GM12891 (cell line): Measurements from ENCODE around the gene TRAF1.

ENCODE experiments used
- PAX5 ChIP-seq: IDR thresholded peaks from 2 replicates; pipeline ENCODE4 v1.6.1; 2011; ENCODE audit warnings: low read length, moderate library complexity, mild to moderate bottlenecking; ENCODE audit not compliant: insufficient read depth, severe bottlenecking
- POLR2A ChIP-seq: IDR thresholded peaks from 2 replicates; pipeline ENCODE4 v1.6.1; 2011; ENCODE audit warnings: low read depth, low read length, control low read depth
- POLR2AphosphoS5 ChIP-seq: IDR thresholded peaks from 2 replicates; pipeline ENCODE4 v1.6.1; 2011; ENCODE audit warnings: low read depth, low read length, control low read depth
- POU2F2 ChIP-seq: IDR thresholded peaks from 2 replicates; pipeline ENCODE4 v1.6.1; 2011; ENCODE audit warnings: low read depth, mild to moderate bottlenecking, control low read depth, low read length, moderate library complexity
- SPI1 ChIP-seq: IDR thresholded peaks from 2 replicates; pipeline ENCODE4 v1.6.1; 2011; ENCODE audit warnings: low read depth, low read length, control low read depth
- TAF1 ChIP-seq: IDR thresholded peaks from 2 replicates; pipeline ENCODE4 v1.6.1; 2011; ENCODE audit warnings: low read depth, low read length, control low read depth

DNA sequence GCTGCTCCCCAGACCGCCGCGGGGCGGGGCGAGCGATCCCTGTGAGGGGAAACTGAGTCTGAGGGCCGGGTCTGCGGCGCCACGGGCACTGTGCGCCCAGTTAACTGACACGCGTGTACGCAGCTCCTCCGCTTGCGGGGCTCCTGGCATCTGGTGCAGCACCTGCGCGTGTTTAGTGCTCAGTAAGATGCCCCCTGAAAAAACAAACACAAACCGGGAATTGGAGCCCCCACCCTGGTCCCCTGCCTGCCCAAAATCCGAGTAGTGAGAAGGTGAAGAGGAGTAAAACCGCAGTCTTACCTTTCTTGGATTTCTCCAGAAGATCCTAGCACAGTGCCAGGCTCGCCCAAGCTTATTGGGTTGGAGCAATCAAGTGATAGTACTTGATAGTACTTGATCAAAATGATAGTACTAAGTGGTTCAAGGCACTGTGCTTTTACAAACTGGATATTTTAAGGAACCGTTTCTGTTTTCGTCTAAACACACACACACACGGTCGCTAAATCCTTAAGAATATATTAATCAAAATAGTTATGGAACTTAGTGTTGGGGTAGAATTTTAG lies 2.7 kb upstream of the TRAF1 start:
- TF ChIP-seq POLR2A (peak; percentile 70), PAX5 (no peak), POLR2AphosphoS5 (peak; percentile 74; the same call in 1 of the 2 replicates), POU2F2 (0 out of 2 replicates have a peak, but pooled peaks have one; percentile 23), TAF1 (no peak), SPI1 (no peak)
